Cardiac muscle cell (in vitro differentiated cells and primary cell): ENCODE measurements around the gene TRANK1. TPM values are rescaled to one million over a fixed set of nuclear protein-coding genes. Genes with fewer than 3 reads are reported as not detected.

ENCODE experiments used
- DNase-seq, 2 donors: peaks; one replicate each; pipeline versions ENCODE4 v3.0.0 to v3.0.0-alpha.2; 2010 to 2017; ENCODE audit warnings: low read depth in 1 of 2, low spot score in 1 of 2
- H3K27ac ChIP-seq: fragments of 200-600 bp; sonication (generic); 2 replicates; pipeline ENCODE4 v1.5.1; 2016
- H3K27me3 ChIP-seq: fragments of 200-600 bp; sonication (generic); 2 replicates; pipeline ENCODE4 v1.6.0; 2016; ENCODE audit warnings: control low read depth
- H3K36me3 ChIP-seq: fragments of 200-600 bp; sonication (generic); 2 replicates; pipeline ENCODE4 v1.5.1; 2016; ENCODE audit warnings: control low read depth
- H3K4me1 ChIP-seq: fragments of 200-600 bp; sonication (generic); 2 replicates; pipeline ENCODE4 v1.8.1; 2017; ENCODE audit warnings: low read depth, mild to moderate bottlenecking, mixed run types
- H3K4me3 ChIP-seq: fragments of 200-600 bp; sonication (generic); 2 replicates; pipeline ENCODE4 v1.5.1; 2016; ENCODE audit warnings: mild to moderate bottlenecking
- H3K9me3 ChIP-seq: fragments of 200-600 bp; sonication (generic); 2 replicates; pipeline ENCODE4 v1.5.1; 2017; ENCODE audit warnings: low read depth, mild to moderate bottlenecking, control low read depth
- polyA plus RNA-seq: library from polyadenylated mRNA; unstranded; fragments of >200 nt; fragmentation: Nextera tagmentation; extraction: Ambion mirVana; gene quantifications from 2 replicates; pipeline ENCODE4 v1.2.1, GENCODE V29; 2016
- total RNA-seq: library from RNA; depleted of rRNA; stranded (reverse); fragments of >200 nt; gene quantifications from 2 replicates; pipeline ENCODE4 v1.2.3, GENCODE V29; 2016
- TF ChIP-seq, protein P1 (sequence below): IDR thresholded peaks from 2 replicates; pipeline ENCODE4 v1.5.1; 2012; ENCODE audit warnings: low read depth, mild to moderate bottlenecking, low read length

Gene TRANK1
- total and polyA plus RNA-seq, 2 experiments from 2014 or later, result 1.9 to 8.2 TPM

GRCh38 chr3:36909181-36909580 lies 35.7 kb downstream of the TRANK1 start:
- Histone ChIP-seq H3K36me3 (no peaks in the 10 kb centered on the region), H3K4me3 (no peak overlapping the region), H3K9me3 (no peaks in the 10 kb centered on the region), H3K27me3 (no peaks in the 10 kb centered on the region), H3K4me1 (peaks cover 8% of the 10 kb centered on the region), H3K27ac (no peak overlapping the region)
- TF ChIP-seq, protein P1, sequence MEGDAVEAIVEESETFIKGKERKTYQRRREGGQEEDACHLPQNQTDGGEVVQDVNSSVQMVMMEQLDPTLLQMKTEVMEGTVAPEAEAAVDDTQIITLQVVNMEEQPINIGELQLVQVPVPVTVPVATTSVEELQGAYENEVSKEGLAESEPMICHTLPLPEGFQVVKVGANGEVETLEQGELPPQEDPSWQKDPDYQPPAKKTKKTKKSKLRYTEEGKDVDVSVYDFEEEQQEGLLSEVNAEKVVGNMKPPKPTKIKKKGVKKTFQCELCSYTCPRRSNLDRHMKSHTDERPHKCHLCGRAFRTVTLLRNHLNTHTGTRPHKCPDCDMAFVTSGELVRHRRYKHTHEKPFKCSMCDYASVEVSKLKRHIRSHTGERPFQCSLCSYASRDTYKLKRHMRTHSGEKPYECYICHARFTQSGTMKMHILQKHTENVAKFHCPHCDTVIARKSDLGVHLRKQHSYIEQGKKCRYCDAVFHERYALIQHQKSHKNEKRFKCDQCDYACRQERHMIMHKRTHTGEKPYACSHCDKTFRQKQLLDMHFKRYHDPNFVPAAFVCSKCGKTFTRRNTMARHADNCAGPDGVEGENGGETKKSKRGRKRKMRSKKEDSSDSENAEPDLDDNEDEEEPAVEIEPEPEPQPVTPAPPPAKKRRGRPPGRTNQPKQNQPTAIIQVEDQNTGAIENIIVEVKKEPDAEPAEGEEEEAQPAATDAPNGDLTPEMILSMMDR, result no peak
- DNase-seq, result no peak

- Histone ChIP-seq H3K4me3 (no peak overlapping the region), H3K36me3 (no peaks in the 10 kb centered on the region), H3K27me3 (no peaks in the 10 kb centered on the region), H3K9me3 (no peaks in the 10 kb centered on the region), H3K4me1 (peaks cover 8% of the 10 kb centered on the region), H3K27ac (no peak overlapping the region)
- DNase-seq, result no peak
- TF ChIP-seq, protein P1, result no peak
Observed at GRCh38 chr3:36908647-36909180, 36.1 kb downstream of the TRANK1 start.

DNA sequence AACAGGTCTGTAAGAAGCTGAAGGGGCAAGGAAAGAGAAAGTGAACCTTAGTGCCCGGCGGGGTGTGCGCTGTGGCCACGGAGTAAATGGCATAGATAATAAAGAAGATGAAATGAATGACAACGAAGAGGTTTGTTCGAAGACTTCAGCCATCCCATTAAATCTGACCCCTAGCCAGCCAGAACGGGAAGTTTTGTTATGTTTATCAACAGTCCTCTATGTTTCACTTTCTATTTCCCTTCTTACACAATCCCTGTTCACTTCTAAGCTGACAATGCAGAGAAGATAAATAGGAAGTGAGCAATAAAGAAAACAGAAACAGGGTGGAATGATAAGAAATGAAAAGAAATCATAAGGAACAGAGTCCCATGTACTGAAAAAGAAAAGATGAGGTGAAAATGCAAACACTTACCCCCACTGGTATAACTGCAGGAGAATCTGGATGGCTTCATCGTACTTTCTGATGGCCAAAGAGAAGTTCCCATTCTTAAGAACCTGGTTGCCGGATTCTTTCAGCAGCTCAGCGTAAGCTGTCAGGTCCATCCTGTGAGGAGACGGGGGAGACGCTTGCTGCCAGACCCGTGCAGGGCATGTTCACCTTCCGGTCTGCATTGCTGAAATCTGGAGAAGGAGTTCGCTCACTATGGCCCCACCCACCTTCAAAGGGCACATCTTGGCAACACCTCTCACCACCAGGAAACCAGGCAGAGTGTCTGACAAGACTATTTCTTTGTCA lies 36.8 kb downstream of the TRANK1 start:
- peaks cover 8% of the 10 kb centered on the region for H3K4me1 ChIP-seq
- no peak overlapping the region for H3K27ac ChIP-seq
- no peaks in the 10 kb centered on the region for H3K36me3 ChIP-seq
- H3K27me3 ChIP-seq, result no peaks in the 10 kb centered on the region
- H3K9me3 ChIP-seq, result no peaks in the 10 kb centered on the region
- TF ChIP-seq, protein P1, result no peak
- peak in 1 of 2 donors; percentile 80 for DNase-seq
- H3K4me3 ChIP-seq, result no peak overlapping the region

DNA sequence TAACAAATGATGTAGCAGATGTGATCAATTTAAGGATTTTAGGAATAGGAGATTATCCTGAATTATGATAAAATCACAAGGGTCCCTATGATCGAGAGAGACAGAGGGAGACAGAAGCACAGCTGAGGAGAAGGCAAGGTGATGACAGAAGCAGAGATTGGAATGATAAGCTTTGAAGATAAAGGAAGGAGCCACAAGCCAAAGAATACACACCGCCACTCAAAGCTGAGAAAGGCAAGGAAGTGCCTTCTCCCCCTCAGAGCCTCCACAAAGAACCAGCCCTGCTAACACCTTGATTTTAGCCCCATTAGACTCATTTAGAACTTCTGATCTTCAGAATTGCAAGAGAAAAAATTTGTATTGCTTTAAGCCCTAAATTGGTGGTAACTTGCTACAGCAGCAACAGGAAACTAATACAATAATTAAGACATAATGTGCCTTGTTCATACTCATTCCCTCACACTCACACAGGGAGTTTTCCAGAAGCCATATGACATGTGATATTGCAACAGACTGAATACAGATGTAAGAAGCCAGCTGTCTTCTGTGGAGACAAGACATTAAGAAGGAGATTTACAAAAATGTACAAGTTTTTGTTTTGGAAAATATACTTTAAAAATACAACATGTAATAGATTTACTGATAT lies 38.2 kb downstream of the TRANK1 start:
- Histone ChIP-seq H3K36me3 (no peaks in the 10 kb centered on the region), H3K4me3 (no peak overlapping the region), H3K27me3 (no peaks in the 10 kb centered on the region), H3K9me3 (no peaks in the 10 kb centered on the region), H3K27ac (no peak overlapping the region), H3K4me1 (peaks cover 4% of the 10 kb centered on the region)
- peak in 1 of 2 donors; percentile 81 for DNase-seq
- TF ChIP-seq, protein P1, result no peak

GRCh38 chr3:36905545-36905944 lies 39.3 kb downstream of the TRANK1 start:
- Histone ChIP-seq H3K9me3 (no peaks in the 10 kb centered on the region), H3K27me3 (no peaks in the 10 kb centered on the region), H3K4me3 (no peak overlapping the region), H3K27ac (no peak overlapping the region), H3K4me1 (peaks cover 4% of the 10 kb centered on the region), H3K36me3 (no peaks in the 10 kb centered on the region)
- no peak for DNase-seq
- TF ChIP-seq, protein P1, result no peak
